Ectodermal cell (in vitro differentiated cells): ENCODE measurements around the gene SPNS2.

Experiments
- H3K27ac ChIP-seq: 2 replicates; pipeline ENCODE4 v1.7.0; 2013; ENCODE audit warnings: mild to moderate bottlenecking, low read depth, low read length; ENCODE audit not compliant: insufficient read depth, poor library complexity, severe bottlenecking
- H3K27me3 ChIP-seq: 2 replicates; pipeline ENCODE4 v1.7.0; 2013; ENCODE audit warnings: mild to moderate bottlenecking, low read length; ENCODE audit not compliant: insufficient read depth, control insufficient read depth, poor library complexity, severe bottlenecking
- H3K36me3 ChIP-seq: one replicate; pipeline ENCODE4 v1.7.0; 2013; ENCODE audit warnings: low read length; ENCODE audit not compliant: control insufficient read depth, insufficient read depth
- H3K4me1 ChIP-seq: one replicate; pipeline ENCODE4 v1.7.0; 2013; ENCODE audit warnings: low read length; ENCODE audit not compliant: control insufficient read depth, insufficient read depth
- H3K4me3 ChIP-seq: 2 replicates; pipeline ENCODE4 v1.7.0; 2013; ENCODE audit warnings: low read depth, low read length, control low read depth; ENCODE audit not compliant: insufficient read depth
- H3K9me3 ChIP-seq: 2 replicates; pipeline ENCODE4 v1.7.0; 2013; ENCODE audit warnings: mild to moderate bottlenecking, low read length, moderate library complexity; ENCODE audit not compliant: control insufficient read depth
- WGBS, 2 experiments: methylation state at CpG; one replicate each; pipeline ENCODE4 v1.1.7; 2013; ENCODE audit warnings: missing lambda C conversion rate in 2 of 2; 5-methylcytosine and 5-hydroxymethylcytosine counted together

Gene SPNS2

GRCh38 chr17:4472286-4472685, 26.4 kb upstream of the SPNS2 start:
- H3K27me3 ChIP-seq = no peaks in the 10 kb centered on the region
- H3K4me3 ChIP-seq = no peak overlapping the region
- H3K9me3 ChIP-seq = no peaks in the 10 kb centered on the region
- WGBS, 2 experiments = 67% methylated on average over 3 of the region's 3 CpGs
- H3K36me3 ChIP-seq = no peaks in the 10 kb centered on the region
- H3K27ac ChIP-seq = no peak overlapping the region
- peaks cover 14% of the 10 kb centered on the region for H3K4me1 ChIP-seq

GRCh38 chr17:4474093-4474492, 24.6 kb upstream of the SPNS2 start:
- Histone ChIP-seq H3K4me1 (peaks cover 16% of the 10 kb centered on the region), H3K4me3 (no peak overlapping the region), H3K27me3 (no peaks in the 10 kb centered on the region), H3K27ac (no peak overlapping the region), H3K36me3 (no peaks in the 10 kb centered on the region), H3K9me3 (no peaks in the 10 kb centered on the region)
- WGBS, 2 experiments = 92 to 93% methylated on average over 13 of the region's 13 CpGs

- no peak overlapping the region for H3K4me3 ChIP-seq
- H3K27me3 ChIP-seq = no peaks in the 10 kb centered on the region
- no peak overlapping the region for H3K27ac ChIP-seq
- no peaks in the 10 kb centered on the region for H3K9me3 ChIP-seq
- H3K4me1 ChIP-seq = peaks cover 18% of the 10 kb centered on the region
- 91 to 95% methylated on average over 9 of the region's 9 CpGs for WGBS, 2 experiments
- no peaks in the 10 kb centered on the region for H3K36me3 ChIP-seq
These were observed 23.7 kb upstream of the SPNS2 start for GRCh38 chr17:4475001-4475400.

- Histone ChIP-seq H3K27ac (no peak overlapping the region), H3K36me3 (no peaks in the 10 kb centered on the region), H3K4me3 (no peak overlapping the region), H3K9me3 (no peaks in the 10 kb centered on the region), H3K4me1 (peaks cover 23% of the 10 kb centered on the region), H3K27me3 (no peaks in the 10 kb centered on the region)
- 82 to 83% methylated on average over 7 of the region's 7 CpGs for WGBS, 2 experiments
These were observed 23.2 kb upstream of the SPNS2 start for GRCh38 chr17:4475463-4475862.

GRCh38 chr17:4476017-4476416, 22.7 kb upstream of the SPNS2 start:
- Histone ChIP-seq H3K27me3 (no peaks in the 10 kb centered on the region), H3K4me3 (no peak overlapping the region), H3K9me3 (no peaks in the 10 kb centered on the region), H3K27ac (no peak overlapping the region), H3K36me3 (no peaks in the 10 kb centered on the region), H3K4me1 (peaks cover 28% of the 10 kb centered on the region)
- 93 to 95% methylated on average over 14 of the region's 14 CpGs for whole genome bisulfite sequencing, 2 experiments

- H3K27me3 ChIP-seq = no peaks in the 10 kb centered on the region
- 89 to 90% methylated on average over 19 of the region's 19 CpGs for WGBS, 2 experiments
- no peak overlapping the region for H3K27ac ChIP-seq
- H3K4me3 ChIP-seq = no peak overlapping the region
- H3K36me3 ChIP-seq = no peaks in the 10 kb centered on the region
- peaks cover 34% of the 10 kb centered on the region for H3K4me1 ChIP-seq
- no peaks in the 10 kb centered on the region for H3K9me3 ChIP-seq
These were observed 22.1 kb upstream of the SPNS2 start for GRCh38 chr17:4476511-4477070.

- Histone ChIP-seq H3K9me3 (no peaks in the 10 kb centered on the region), H3K36me3 (no peaks in the 10 kb centered on the region), H3K4me1 (peaks cover 30% of the 10 kb centered on the region), H3K27ac (no peak overlapping the region), H3K4me3 (no peak overlapping the region), H3K27me3 (no peaks in the 10 kb centered on the region)
- WGBS, 2 experiments = 63 to 72% methylated on average over 10 of the region's 10 CpGs
These were observed 21.4 kb upstream of the SPNS2 start for GRCh38 chr17:4477255-4477791.

GRCh38 chr17:4478318-4478830, 20.3 kb upstream of the SPNS2 start:
- WGBS, 2 experiments = 91 to 94% methylated on average over 11 of the region's 11 CpGs
- H3K27ac ChIP-seq = no peak overlapping the region
- H3K4me1 ChIP-seq = peaks cover 27% of the 10 kb centered on the region
- no peaks in the 10 kb centered on the region for H3K36me3 ChIP-seq
- no peaks in the 10 kb centered on the region for H3K9me3 ChIP-seq
- no peak overlapping the region for H3K4me3 ChIP-seq
- H3K27me3 ChIP-seq = no peaks in the 10 kb centered on the region

- H3K9me3 ChIP-seq = no peaks in the 10 kb centered on the region
- H3K36me3 ChIP-seq = no peaks in the 10 kb centered on the region
- peaks cover 27% of the 10 kb centered on the region for H3K4me1 ChIP-seq
- no peak overlapping the region for H3K27ac ChIP-seq
- 92% methylated on average over 7 to 8 of the region's 8 CpGs for WGBS, 2 experiments
- no peaks in the 10 kb centered on the region for H3K27me3 ChIP-seq
- no peak overlapping the region for H3K4me3 ChIP-seq
These were observed 19.2 kb upstream of the SPNS2 start for GRCh38 chr17:4479340-4479981.

- no peak overlapping the region for H3K4me3 ChIP-seq
- no peaks in the 10 kb centered on the region for H3K36me3 ChIP-seq
- no peaks in the 10 kb centered on the region for H3K27me3 ChIP-seq
- peaks cover 27% of the 10 kb centered on the region for H3K4me1 ChIP-seq
- H3K9me3 ChIP-seq = no peaks in the 10 kb centered on the region
- H3K27ac ChIP-seq = no peak overlapping the region
- 80 to 82% methylated on average over 13 of the region's 13 CpGs for WGBS, 2 experiments
These were observed 18.5 kb upstream of the SPNS2 start for GRCh38 chr17:4479982-4480751.
